ENCODE results near the gene ADAM12.

DNA sequence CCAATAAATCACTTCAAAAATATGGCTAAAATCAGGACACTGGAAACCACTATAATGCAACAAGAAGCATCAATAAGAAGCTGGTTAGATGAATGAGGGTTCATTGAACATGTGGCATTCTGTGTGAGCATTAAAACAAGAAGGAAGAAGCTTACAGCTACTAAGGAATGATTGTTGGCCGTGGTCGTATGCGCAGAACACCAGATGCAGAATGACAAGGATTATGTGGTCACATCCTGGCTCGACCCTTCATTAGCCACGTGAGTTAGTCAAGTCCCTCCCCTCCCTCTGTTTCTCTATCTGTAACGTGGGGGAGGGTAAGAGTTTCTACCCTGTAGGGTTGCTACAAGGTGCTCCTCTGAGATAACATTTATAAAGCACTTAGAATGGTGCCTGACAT is 174.3 kb downstream of the ADAM12 start:
- TF ChIP-seq POLR2AphosphoS5 (IDR thresholded peaks at IDR 0.05; ENCODE audit: low read depth, low read length), result no peak
- no peak for TF ChIP-seq TAF1 (IDR thresholded peaks at IDR 0.05; ENCODE audit: low read depth, low read length)
- no peak for TF ChIP-seq POU2F2 (IDR thresholded peaks at IDR 0.05; ENCODE audit: low read depth, low read length)
- no peak for TF ChIP-seq PAX5 (IDR thresholded peaks at IDR 0.05; ENCODE audit: insufficient read depth, low read length, severe bottlenecking)
- TF ChIP-seq POLR2A (IDR thresholded peaks at IDR 0.05; ENCODE audit: low read depth, low read length), result no peak
- no peak for TF ChIP-seq SPI1 (IDR thresholded peaks at IDR 0.05; ENCODE audit: low read depth, low read length)

Measured in GM12891 (cell line).